Fibroblast of the aortic adventitia (primary cell): ENCODE data around the gene PHB1. TPM values are rescaled to one million over a fixed set of nuclear protein-coding genes. Genes with fewer than 3 reads are reported as not detected.

Experiments
- DNase-seq: peaks from one replicate; pipeline ENCODE4 v3.0.0-alpha.2; 2010; ENCODE audit warnings: low read depth
- H3K4me3 ChIP-seq: 2 replicates; pipeline ENCODE4 v1.5.1; 2011; ENCODE audit warnings: low read depth, mild to moderate bottlenecking, control low read depth, low read length, moderate library complexity
- CTCF ChIP-seq: IDR thresholded peaks from 2 replicates; pipeline ENCODE4 v1.5.1; 2011; ENCODE audit warnings: mild to moderate bottlenecking, low read length, control low read depth, inconsistent platforms; ENCODE audit not compliant: insufficient read depth
- total RNA-seq: library from RNA; depleted of rRNA; stranded (reverse); fragments of >200 nt; gene quantifications from 2 replicates; pipeline ENCODE4 v1.2.3, GENCODE V29; 2012; ENCODE audit warnings: low replicate concordance

The PHB1 gene
- total RNA-seq, 1 donor: 103 TPM

DNA sequence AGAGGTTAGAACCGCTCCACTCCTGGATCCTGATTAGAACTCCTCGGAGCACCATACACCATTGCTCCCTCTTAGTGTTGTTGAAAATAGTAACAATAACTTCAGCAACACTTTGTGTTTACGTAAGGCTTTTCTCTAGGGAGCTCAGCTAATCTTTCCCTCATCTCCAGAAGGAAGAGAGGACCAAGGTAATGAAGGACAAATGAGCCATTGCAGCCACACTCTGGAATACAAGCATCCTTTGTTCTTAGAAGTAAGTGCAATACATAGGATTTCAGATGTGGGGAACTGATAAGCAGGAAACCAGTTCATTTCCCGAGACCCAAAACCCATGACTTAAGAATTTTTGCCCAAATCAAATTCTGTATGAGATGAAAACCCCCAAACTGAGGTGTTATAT lies 29.7 kb downstream of the PHB1 start:
- no peak for TF ChIP-seq CTCF

DNA sequence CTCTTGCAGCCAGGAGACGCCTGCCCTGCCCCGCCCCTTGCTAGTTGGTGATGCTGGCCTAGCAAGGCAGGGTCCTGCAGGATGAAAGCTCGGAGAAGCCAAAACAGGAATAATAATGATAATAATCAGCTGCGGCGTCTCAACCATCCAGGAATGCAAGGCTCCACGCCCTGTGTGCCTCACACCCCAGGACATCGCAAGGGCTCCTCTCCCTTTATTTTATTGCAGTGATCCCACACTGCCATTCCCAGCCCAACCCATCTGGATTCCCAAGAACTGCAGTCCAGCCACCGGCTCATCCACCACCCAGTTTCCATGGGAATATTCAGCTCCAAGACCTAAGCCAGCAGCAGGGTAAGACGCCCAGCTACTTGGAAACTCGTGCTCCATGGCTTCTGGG lies 31.6 kb downstream of the PHB1 start:
- H3K4me3 ChIP-seq: no peak overlapping the region
- DNase-seq: no peak
- no peak for TF ChIP-seq CTCF

More for the DNA sequence above, 29.7 kb downstream of the PHB1 start:
- no peak for DNase-seq
- no peak overlapping the region for H3K4me3 ChIP-seq

DNA sequence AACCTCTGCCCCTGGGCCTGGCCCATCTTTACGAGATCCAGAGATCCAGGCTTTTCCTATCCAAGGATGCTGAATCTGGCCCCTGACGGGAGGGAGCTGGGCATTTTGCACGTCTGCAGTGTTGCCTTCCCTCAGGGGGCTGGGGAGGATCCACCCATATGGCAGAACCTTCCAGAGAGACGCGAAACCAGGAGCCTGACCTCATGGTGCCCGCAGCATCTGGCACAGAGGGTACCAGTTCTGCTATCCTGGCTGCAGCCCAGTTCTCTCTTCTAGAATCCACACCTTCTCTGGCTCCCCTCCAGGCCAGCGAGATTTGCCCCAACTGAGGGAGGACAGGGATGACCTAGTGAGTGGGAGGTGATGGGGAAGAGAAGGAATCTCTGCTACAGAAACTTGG lies 32.1 kb downstream of the PHB1 start:
- H3K4me3 ChIP-seq: no peak overlapping the region
- no peak for DNase-seq
- TF ChIP-seq CTCF: no peak

DNA sequence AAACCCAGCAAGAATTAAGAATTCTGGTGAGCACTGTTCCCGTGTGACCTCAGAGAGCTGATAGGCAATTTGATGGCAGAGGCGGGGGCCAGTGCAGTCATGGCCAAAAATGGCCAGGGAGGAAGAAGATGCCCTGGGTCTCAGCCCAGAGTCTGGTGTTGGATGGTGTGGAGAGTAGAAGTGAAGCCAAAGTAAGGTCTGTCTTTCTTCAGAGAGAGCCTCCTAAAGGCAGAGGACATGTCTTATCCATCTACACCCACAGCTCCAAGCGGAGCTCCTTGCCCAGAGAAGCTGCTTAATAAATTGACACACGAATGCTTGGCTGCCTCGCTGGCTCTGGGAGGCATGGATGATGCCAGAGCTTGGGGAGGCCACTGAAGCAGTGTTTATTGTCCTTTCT lies 32.9 kb downstream of the PHB1 start:
- TF ChIP-seq CTCF: no peak
- DNase-seq: no peak
- no peak overlapping the region for H3K4me3 ChIP-seq

- no peak overlapping the region for H3K4me3 ChIP-seq
- no peak for TF ChIP-seq CTCF
- DNase-seq: no peak
Measured at GRCh38 chr17:49381033-49381432, 33.6 kb downstream of the PHB1 start.

DNA sequence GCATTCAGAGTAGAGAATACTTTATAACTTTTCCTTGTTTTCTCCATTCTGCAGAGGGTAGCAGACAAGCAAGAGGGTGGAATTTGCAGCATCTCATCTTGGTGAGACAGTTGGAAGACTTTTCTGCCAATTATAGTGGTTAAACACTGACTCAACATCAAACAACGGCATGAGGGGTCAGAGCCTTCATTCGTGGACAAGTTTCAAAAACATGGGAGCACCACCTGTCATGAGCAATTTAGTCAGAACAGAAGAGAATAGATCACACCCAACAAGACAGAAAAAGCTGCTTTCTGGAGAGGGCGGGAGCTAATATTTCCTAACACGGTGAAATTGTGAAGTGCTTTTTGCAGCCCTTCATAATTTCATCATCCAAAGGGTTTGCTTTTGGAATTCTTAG lies 34.8 kb downstream of the PHB1 start:
- no peak overlapping the region for H3K4me3 ChIP-seq
- TF ChIP-seq CTCF: no peak
- DNase-seq: no peak

GRCh38 chr17:49378311-49378710 lies 36.4 kb downstream of the PHB1 start:
- DNase-seq: no peak
- no peak overlapping the region for H3K4me3 ChIP-seq
- no peak for TF ChIP-seq CTCF
